Stimulated activated CD8-positive, alpha-beta memory T cell treated with anti-CD3 and anti-CD28 coated beads, Interleukin-15, amount 100 ng/mL, for 48 hours (primary cell): Measurements from ENCODE around the gene PAFAH2.
A peak's percentile ranks its signal among the peaks of the same experiment; 100 is the strongest.

Experiments
- DNase-seq, 2 donors: peaks; one replicate each; pipeline ENCODE4 v3.0.0-alpha.2; 2020; ENCODE audit warnings: low read depth in 2 of 2

Gene PAFAH2

DNA sequence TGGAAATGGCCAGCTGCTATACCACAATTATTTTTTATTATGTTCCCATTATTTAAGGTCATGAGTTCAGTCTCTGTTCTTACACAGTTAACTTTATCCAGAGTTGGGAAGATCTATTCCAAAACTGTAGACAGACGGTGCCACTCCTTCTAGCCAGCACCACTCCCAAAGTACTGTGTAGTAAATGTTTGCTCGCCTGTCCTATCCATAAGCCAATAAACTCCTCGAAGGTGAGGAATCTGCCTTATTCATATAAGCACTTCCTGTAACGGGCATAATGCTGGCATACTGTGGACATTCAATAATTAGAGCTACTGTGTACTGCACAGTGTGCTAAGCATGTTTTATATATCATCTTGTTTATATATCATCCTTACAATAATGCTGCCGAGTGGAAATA lies 65.5 kb downstream of the PAFAH2 start:
- DNase-seq, result no peak

DNA sequence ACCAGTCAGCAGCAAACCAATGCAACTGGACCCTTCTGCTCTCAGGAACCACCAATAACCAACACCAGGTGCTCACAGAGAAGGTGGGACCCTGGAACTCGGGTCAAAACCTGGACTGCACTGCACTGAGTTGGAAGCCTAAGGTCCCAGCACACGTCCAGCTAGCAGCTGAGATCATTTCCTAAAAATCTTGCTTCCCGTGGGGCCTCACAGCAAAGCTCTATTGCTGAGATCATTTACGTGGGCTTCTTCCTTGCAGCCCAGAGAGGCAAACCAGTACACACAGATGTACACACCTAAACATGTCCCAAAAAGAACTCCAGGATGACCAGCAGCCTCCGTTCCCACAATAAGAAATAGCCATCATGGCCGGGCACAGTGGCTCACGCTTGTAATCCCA lies 68.8 kb downstream of the PAFAH2 start:
- no peak for DNase-seq

GRCh38 chr1:25927521-25928265 lies 70.2 kb downstream of the PAFAH2 start:
- no peak for DNase-seq

DNA sequence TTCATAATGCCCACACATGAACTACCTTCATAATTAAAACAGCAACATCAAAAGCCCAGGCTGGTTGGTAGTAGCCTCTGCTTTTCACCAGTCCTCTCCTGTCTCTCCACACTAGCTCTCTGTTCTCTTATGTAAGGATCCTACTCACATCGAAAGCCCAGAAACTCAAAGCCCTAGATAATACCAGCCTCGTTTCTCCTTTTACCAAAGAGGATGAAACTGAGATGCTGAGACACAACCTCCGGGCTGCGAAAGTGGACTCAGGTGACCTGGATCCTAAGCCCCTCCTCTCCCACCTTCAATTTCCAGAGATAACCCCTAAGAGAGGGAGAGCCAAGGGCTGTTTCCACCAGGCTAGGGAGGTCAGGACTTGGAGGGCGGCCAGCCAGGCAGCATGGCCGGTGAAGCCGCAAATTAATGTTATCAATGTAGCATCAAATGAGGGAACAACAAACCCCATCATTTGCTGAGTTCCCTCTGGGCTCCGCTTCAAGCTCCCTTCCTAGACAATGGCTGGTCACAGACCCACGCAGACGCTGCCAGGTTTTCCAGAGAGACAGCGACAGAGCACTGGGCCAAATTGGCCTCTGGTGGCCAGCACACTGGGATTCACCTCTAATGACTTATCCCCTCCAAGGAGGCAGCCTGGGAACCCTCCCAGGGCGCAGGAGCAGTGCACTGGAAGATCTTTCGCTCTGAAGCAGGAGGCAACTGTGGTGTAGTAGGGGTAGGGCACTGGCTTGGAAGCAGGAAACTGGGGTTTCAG lies 70.9 kb downstream of the PAFAH2 start:
- DNase-seq, result no peak

DNA sequence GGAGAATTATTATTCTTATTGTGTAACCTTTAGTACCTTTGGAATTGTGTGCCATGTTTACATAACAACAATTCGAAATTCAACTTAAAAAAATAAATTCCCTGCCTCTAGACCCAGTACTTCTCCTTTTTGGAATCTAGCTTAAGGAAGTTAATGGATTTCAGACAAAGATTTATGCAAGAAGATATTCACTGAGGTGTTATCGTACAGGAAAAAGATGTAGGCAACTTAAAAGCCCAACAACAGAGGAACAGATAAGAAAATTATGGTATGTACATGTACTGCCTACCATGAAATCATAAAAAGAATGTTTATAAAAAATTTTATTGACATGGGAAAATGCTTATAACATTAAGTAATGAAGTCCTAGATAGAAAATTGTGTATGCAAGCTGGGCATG lies 73.4 kb downstream of the PAFAH2 start:
- DNase-seq, result no peak

- no peak for DNase-seq
Observed at GRCh38 chr1:25922971-25923552, 74.8 kb downstream of the PAFAH2 start.

- DNase-seq, result peak in 1 of 2 donors; percentile 16
Observed at GRCh38 chr1:25922056-25922970, 75.5 kb downstream of the PAFAH2 start.

GRCh38 chr1:25918615-25919014 lies 79.2 kb downstream of the PAFAH2 start:
- DNase-seq, result no peak

GRCh38 chr1:25917996-25918395 lies 79.9 kb downstream of the PAFAH2 start:
- no peak for DNase-seq

GRCh38 chr1:25916460-25916859 lies 81.4 kb downstream of the PAFAH2 start:
- no peak for DNase-seq

GRCh38 chr1:25914074-25914995 lies 83.5 kb downstream of the PAFAH2 start:
- DNase-seq, result no peak

- no peak for DNase-seq
Observed at GRCh38 chr1:25913206-25913605, 84.7 kb downstream of the PAFAH2 start.

- DNase-seq, result no peak
Observed at GRCh38 chr1:25912076-25912831, 85.6 kb downstream of the PAFAH2 start.

DNA sequence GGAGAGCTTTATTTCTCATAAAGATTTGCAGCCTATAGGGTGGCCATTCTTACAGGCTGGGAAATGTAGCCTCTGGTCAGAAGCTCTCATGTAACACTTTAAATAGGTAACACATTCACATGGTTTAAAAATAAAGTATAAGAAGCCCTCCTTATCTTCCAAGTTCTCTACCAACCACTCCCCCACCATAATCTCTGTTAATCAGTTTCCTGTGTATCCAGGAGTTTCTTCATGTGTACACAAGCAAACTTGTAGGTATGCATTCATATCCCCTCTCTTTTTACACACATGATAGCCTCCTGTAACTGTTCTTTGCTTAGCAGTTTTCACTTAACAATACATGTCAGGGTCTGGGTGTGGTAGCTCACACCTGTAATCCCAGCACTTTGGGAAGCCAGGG lies 86.7 kb downstream of the PAFAH2 start:
- no peak for DNase-seq
